Activated CD4-positive, alpha-beta T cell treated with anti-CD3 and anti-CD28 coated beads, Interleukin-2, amount 50 U/mL, for 16 hours (primary cell): ENCODE results near the gene PIGR.

Experiments used
- DNase-seq: peaks from one replicate; pipeline ENCODE4 v3.0.0-alpha.2; 2020

Gene PIGR

GRCh38 chr1:206960676-206961386 lies 14.6 kb upstream of the PIGR start:
- no peak for DNase-seq

DNA sequence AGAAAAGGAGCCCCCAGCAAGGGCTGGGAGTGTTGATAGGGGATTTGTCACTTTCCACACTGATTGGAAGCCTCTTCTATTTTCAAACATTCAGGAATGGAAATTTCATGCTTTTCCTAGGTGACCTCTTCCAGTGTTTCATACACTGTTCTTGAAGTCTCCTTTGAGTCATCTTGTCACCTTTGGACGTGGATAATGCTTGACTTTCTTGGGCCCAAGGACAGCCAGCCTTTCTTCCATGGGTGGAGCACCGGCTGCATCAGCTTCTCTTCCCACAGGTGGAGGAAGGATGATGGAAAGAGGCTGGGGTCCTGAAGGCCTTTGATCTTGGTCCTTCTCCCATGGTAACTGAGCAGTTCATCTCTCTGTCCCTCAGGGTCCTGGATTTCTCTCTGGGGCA lies 11.9 kb upstream of the PIGR start:
- no peak for DNase-seq

- DNase-seq: no peak
Measured at GRCh38 chr1:206957639-206958038, 11.4 kb upstream of the PIGR start.

- DNase-seq: peak; percentile 25
Measured at GRCh38 chr1:206955476-206956451, 9.5 kb upstream of the PIGR start.

- peak; percentile 5 for DNase-seq
Measured at GRCh38 chr1:206954459-206955342, 8.4 kb upstream of the PIGR start.

DNA sequence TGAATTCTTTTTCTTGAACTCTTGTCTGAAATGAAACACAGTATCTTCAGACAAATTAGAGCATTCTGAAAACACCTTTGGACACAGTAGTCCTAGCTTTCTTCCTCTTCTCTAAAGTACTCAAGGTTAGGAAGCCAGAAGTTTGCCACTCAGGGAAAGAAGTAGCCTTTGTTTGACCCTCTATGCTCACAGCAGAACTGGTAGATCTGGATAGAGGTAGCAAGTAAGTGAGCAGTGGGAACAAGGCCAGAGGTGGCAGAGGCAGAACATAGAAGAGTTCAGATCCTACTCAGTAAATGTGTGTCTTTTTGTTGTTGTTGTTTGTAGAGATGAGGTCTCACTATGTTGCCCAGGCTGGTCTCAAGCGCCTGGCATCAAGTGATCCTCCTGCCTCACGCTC lies 7.4 kb upstream of the PIGR start:
- no peak for DNase-seq

DNA sequence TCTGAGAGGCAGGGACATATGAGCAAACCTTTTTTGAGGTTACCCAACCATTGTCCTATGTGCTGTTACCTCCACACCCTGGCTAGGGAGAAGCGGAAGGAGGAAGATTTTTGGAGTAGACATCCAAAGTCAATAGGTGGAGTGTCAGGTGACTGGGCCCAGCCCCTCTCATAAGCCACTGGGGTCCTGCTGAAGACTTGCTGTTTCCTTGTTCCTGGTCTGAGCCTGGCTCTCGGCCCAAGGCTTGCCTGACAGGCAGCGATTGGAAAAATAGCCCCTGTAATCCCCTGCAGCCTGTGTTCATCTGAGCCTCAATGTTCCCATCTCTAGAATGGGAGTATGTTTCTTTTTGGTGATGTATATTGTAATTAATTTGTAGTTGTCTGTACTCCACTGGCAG lies 6.9 kb upstream of the PIGR start:
- no peak for DNase-seq

DNA sequence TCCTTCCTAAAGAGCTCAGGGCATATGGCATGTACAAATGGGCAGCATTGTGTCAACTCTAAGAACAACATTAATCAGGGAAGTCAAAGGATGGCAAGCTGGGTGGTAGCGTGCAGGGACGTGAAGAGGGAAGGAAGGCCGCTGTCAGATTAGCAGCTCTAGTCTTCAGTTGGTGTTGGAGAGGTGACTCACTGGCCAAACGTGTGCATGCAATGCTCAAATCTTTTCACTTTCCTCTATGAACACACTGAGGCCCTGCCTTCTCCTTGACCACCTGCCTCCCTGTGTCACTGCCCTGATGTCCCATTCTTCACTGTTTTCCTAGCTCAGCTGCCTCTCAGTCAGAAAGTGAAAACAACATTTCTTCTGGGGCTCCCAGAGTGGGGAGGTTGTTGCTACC lies 5.9 kb upstream of the PIGR start:
- DNase-seq: no peak

DNA sequence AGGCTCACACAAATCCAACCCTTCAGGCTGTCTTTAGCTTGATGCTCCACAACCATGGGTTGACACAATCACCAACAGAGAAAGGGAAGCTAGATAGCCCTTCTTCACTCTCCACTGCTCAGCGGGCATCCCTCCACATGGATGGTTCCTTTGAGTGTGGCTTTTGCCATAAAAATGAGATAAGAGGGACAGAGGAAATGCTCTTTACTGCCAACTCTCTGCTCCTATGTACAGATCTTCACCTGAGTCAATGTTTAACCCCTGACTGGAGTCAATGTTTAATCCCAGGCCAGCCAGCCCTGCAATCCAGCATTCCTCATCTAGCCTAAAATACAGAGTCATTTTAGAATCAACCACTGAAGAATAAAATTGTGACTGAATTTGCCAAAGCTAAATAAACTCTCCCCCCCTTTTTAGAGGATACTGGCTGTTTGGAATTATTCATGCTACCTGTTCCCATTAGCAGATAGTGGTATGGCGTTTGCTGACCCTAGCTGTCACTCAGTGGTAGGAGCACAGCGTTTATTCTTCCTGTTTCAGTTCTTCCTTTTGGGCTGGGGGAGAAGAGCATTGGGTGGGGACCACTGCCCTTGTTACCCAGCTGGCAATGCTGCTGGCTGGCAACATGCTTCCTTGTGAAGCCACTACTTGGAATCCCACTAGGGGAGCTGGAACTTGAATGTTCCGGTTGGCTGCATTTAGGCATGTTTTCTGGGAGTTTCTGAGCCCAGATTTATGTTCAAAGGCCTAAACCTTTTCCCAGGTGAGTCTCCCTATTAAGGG lies 5.2 kb upstream of the PIGR start:
- DNase-seq: no peak

DNA sequence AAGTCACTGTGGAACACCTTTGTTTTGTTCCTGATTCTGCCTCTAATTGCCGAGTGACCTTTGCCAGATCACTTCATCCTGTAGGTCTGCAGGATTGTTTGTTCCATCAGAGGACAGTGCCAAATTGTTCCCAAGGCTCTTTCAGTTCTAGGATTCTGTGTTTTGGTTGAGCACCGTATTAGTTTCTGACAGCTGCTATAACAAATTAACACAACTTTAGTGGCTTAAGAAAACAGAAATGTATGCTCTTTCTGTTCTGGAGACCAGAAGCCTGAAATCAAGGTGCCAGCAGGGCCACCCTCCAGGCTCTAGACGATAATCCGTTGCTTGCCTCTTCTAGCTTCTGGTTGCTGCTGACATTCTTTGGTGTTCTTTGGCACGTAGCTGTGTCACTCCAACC lies 3.4 kb upstream of the PIGR start:
- DNase-seq: no peak

- DNase-seq: no peak
Measured at GRCh38 chr1:206949208-206949607, 2.9 kb upstream of the PIGR start.

DNA sequence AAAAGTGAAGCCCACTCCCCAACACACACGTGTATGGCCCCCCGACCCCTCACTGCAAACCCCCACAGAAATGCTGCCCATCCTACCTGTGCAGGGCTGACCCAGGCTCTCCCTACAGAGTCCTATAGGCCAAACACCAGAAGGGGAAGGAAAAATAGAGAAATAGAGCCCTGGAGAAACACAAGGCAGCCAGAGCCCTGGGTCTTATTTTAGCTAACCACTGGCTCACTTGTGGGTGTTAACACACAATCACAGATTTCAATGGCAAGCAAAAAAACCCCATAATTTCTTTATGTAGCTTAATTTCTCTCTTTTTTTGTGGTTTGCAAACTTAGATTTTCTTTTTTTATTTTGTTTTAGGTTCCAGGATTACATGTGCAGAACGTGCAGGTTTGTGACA lies 989 bp upstream of the PIGR start:
- DNase-seq: no peak

GRCh38 chr1:206945779-206946178 lies 487 bp downstream of the PIGR start:
- no peak for DNase-seq

GRCh38 chr1:206944703-206945102 lies 1.6 kb downstream of the PIGR start:
- DNase-seq: no peak

DNA sequence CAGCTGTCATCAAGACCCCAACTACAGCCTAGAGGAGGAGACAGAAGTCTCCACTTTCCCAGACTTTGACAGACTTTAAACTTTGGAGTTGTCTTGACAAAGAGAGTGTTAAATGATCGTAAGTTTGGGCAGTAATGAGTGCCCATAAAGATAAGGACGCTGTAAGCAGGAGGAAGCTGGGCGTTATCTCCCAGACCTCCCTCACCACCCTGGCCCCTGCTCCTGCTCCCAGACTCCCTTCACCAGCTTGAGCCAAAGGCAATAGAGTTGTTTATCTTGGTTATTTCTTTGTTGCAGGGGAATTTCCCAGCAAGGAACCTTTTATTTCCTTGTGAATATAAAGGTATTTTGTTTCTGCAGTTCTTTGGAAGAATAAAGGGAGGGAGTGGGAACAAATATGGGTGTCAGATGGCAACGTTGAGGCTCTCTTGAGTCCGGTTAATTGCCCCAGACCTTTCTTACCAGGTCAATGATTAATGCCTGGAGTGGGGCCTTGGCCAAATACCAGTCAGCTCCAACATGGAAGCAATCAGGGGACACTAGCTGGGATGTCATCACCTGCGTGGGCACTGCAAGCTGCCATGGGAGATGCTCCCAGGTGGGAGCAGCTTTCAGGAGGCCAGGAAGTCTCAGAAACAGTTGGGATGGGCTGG lies 4.4 kb downstream of the PIGR start:
- no peak for DNase-seq

DNA sequence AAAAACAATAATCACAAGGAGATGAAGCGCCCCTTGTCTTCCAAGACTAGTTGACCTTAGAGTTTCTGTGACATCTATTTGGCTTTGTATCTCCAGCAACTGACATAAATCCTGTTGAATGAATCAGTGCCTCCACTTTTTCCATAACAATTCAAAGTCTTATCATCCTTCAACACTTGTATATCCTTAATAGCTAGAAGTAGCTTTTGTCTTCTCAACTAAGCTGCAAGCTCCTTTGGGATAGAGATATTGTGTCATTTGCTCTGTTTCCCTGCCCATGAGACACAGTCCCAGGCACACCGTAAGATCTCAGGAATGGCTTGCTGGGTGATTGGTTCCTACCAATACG lies 5.7 kb downstream of the PIGR start:
- DNase-seq: no peak

GRCh38 chr1:206939841-206940587 lies 6.3 kb downstream of the PIGR start:
- no peak for DNase-seq

DNA sequence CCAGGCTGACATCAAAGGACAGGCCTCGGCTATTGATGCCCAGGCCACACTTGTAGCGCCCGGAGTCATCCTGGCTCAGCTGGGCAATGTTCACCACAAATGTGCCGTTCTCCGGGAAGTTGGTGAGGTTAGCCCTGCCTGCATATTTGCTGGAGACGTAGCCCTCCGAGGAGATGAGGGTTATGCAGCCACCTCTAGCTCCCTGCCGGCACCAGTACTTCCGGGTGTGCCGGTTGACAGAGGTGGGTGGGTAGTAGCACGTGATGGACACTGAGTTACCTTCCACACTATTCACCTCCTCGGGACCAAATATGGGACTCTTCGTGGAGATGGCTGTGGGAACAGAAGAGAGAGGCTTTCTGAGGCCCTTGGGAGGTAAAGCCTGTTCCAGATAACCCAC lies 7.1 kb downstream of the PIGR start:
- DNase-seq: no peak

DNA sequence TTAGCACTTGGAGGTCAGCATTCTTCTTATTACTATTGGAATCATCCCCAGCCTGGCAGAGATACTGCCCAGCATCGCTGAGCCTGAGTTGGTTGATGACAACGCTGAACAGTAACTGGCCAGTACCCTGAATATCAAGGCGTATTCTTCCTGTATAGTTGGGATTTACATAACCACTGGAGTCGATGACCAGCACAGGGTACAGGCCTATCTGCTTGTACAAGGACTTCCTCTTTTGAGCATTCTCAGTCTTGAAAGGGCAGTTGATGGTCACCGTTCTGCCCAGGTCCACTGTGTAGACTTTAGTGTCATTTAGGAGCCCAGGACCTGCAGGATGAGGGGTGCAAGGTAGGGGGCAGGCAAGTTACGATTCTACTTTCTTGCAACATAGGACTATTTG lies 8.8 kb downstream of the PIGR start:
- no peak for DNase-seq

DNA sequence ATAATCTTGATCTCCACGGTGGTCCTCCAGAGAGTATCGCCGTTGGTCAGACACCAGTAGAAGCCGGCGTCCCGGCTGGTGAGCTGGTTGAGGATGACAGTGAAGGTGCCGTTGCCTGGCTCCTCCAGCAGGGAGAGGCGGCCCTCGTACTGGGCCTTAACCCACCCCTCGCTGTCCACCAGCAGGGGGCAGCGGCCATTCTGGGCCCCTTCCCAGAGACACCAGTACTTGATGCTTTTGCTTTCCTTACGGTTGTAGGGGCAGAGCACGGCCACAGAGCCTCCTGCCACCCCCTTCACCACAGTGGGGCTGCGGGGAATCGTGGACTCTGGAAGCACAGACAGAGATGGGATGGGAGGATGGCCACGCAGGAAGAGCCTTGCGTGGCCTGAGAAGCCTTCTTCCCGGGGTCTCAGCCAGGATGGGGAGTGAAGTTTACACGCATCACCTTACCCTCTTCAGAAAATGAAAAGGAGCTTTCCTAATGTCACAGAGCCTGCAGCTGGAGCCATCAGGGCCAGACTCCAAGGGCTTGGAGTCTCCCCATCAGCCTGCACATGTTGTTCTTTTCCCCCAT lies 10.7 kb downstream of the PIGR start:
- peak; percentile 47 for DNase-seq
